Thyroid gland (tissue), 4 donors: Measurements from ENCODE around the gene TAOK1.

ENCODE experiments used
- POLR2A ChIP-seq, 2 donors: fragments of 450-650 bp; IDR thresholded peaks; one replicate each; pipeline ENCODE4 v1.6.1; 2017; ENCODE audit warnings: antibody characterized with exemption in 2 of 2, mild to moderate bottlenecking in 2 of 2, moderate library complexity in 1 of 2
- TF ChIP-seq, protein P1 (sequence below), 6 experiments: fragments of 200-600 bp in 3 of 6; fragments of 450-650 bp in 3 of 6; sonication (generic) in 3 of 6; IDR thresholded peaks; one replicate each; pipeline ENCODE4 v1.5.1; 2016 to 2019; ENCODE audit warnings: antibody characterized with exemption in 6 of 6, mild to moderate bottlenecking in 2 of 6, inconsistent platforms in 1 of 6, moderate library complexity in 1 of 6

GRCh38 chr17:29557085-29557738 lies 167.0 kb downstream of the TAOK1 start:
- TF ChIP-seq, protein P1, sequence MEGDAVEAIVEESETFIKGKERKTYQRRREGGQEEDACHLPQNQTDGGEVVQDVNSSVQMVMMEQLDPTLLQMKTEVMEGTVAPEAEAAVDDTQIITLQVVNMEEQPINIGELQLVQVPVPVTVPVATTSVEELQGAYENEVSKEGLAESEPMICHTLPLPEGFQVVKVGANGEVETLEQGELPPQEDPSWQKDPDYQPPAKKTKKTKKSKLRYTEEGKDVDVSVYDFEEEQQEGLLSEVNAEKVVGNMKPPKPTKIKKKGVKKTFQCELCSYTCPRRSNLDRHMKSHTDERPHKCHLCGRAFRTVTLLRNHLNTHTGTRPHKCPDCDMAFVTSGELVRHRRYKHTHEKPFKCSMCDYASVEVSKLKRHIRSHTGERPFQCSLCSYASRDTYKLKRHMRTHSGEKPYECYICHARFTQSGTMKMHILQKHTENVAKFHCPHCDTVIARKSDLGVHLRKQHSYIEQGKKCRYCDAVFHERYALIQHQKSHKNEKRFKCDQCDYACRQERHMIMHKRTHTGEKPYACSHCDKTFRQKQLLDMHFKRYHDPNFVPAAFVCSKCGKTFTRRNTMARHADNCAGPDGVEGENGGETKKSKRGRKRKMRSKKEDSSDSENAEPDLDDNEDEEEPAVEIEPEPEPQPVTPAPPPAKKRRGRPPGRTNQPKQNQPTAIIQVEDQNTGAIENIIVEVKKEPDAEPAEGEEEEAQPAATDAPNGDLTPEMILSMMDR (IDR thresholded peaks at IDR 0.05): no peak
- no peak for TF ChIP-seq POLR2A (IDR thresholded peaks at IDR 0.05)
